ENCODE data around the gene USP3. TPM values are rescaled to one million over a fixed set of nuclear protein-coding genes. Genes with fewer than 3 reads are reported as not detected.
A peak's percentile ranks its signal among the peaks of the same experiment; 100 is the strongest.

Gene USP3
- total and polyA plus RNA-seq, 10 of the 15 experiments (the other 5 are each of a cell fraction or from before 2014, with no cell fraction given) = 23.8 to 64.5 (median 50.3) TPM

GRCh38 chr15:63502843-63503738, 1.3 kb upstream of the USP3 start (continued):
- TF ChIP-seq ESRRA (IDR thresholded peaks at IDR 0.05; ENCODE audit: low read length) (peak; percentile 23; the same call in 1 of the 2 replicates), MAX (IDR thresholded peaks at IDR 0.05; ENCODE audit: low read depth, low read length) (peak; percentile 10; the same call in 1 of the 2 replicates), SKIL (IDR thresholded peaks at IDR 0.05; ENCODE audit: low read depth, poor library complexity, severe bottlenecking) (peak; percentile 54), RFX5 (IDR thresholded peaks at IDR 0.05; ENCODE audit: low read depth, low read length) (no peak), ZNF24 (IDR thresholded peaks at IDR 0.05) (peak; percentile 71; the same call in 1 of the 2 replicates), PAX5 (IDR thresholded peaks at IDR 0.05; ENCODE audit: borderline replicate concordance, low read depth, low read length) (peak; percentile 38; the same call in 1 of the 2 replicates), SIN3A (IDR thresholded peaks at IDR 0.05; ENCODE audit: low read depth, low read length) (0 out of 2 replicates have a peak, but pooled peaks have one; percentile 53), SIX5 (IDR thresholded peaks at IDR 0.05; ENCODE audit: low read depth, low read length, severe bottlenecking) (no peak), ZNF687 (IDR thresholded peaks at IDR 0.05) (0 out of 2 replicates have a peak, but pooled peaks have one; percentile 66), CEBPB (IDR thresholded peaks at IDR 0.05; ENCODE audit: borderline replicate concordance in 1 of 2, low read depth in 2 of 2, low read length in 2 of 2) (peak in 1 of 2 experiments; percentile 93; a peak in 2 of 4 replicates), SUPT20H (IDR thresholded peaks at IDR 0.05; ENCODE audit: borderline replicate concordance, control insufficient read depth, low read depth, low read length) (no peak), GABPA (IDR thresholded peaks at IDR 0.05; ENCODE audit: low read depth) (no peak), POU2F2 (IDR thresholded peaks at IDR 0.05; ENCODE audit: borderline replicate concordance, low read depth, low read length) (peak; percentile 82), NBN (IDR thresholded peaks at IDR 0.05) (peak; percentile 94), NR2C1 (IDR thresholded peaks at IDR 0.05) (no peak), CBFB (IDR thresholded peaks at IDR 0.05; ENCODE audit: low read depth) (peak; percentile 75), DPF2 (IDR thresholded peaks at IDR 0.05) (peak; percentile 91), SMAD1 (IDR thresholded peaks at IDR 0.05; ENCODE audit: low read depth, partially characterized antibody) (peak; percentile 47), MXI1 (IDR thresholded peaks at IDR 0.05; ENCODE audit: low read depth, low read length) (peak; percentile 60), BMI1 (IDR thresholded peaks at IDR 0.05; ENCODE audit: borderline replicate concordance) (peak; percentile 63; the same call in 1 of the 2 replicates), SP1 (IDR thresholded peaks at IDR 0.05; ENCODE audit: low read depth, low read length) (peak; percentile 93), IRF4 (IDR thresholded peaks at IDR 0.05; ENCODE audit: low read depth, low read length) (peak; percentile 66; the same call in 1 of the 2 replicates), TCF12 (IDR thresholded peaks at IDR 0.05; ENCODE audit: low read depth, low read length) (peak; percentile 71), ETV6 (conservative IDR thresholded peaks at IDR 0.05 in 1 of 2, IDR thresholded peaks at IDR 0.05 in 1 of 2; ENCODE audit: borderline replicate concordance in 1 of 2, low read depth in 1 of 2) (peak in 1 of 2 experiments; percentile 93; a peak in 2 of 4 replicates)
